Measurements from ENCODE around the gene AZIN2. TPM values are rescaled to one million over a fixed set of nuclear protein-coding genes. Genes with fewer than 3 reads are reported as not detected.
A peak's percentile ranks its signal among the peaks of the same experiment; 100 is the strongest.
"Not testable (repeated sequence)": the region's sequence is repeated elsewhere in the genome, so short reads cannot be mapped to it uniquely, and the experiment has no call there.

AZIN2 gene
- total RNA-seq, 1 experiment from 2014 or later, result 3.6 TPM

- TF ChIP-seq CTCF (IDR thresholded peaks at IDR 0.05; ENCODE audit: unreplicated experiment), result no peak
- H3K4me3 Mint-ChIP-seq (ENCODE audit: low read depth, unreplicated experiment), result no peak overlapping the region
- no peak for DNase-seq
- H3K4me1 Mint-ChIP-seq (ENCODE audit: low read depth, unreplicated experiment), result no peaks in the 10 kb centered on the region
- H3K36me3 Mint-ChIP-seq (ENCODE audit: insufficient read depth, unreplicated experiment), result peaks cover 14% of the 10 kb centered on the region
- H3K9me3 Mint-ChIP-seq (ENCODE audit: low read depth, unreplicated experiment), result peaks cover 2% of the 10 kb centered on the region
- H3K27me3 Mint-ChIP-seq (ENCODE audit: unreplicated experiment), result peaks cover 22% of the 10 kb centered on the region
- intact Hi-C loops (cut with micrococcal nuclease; ENCODE audit: unreplicated experiment), result loop anchor here (10.0 kb wide), 1 partner anchor 492 kb away; no protein-coding TSS in a partner anchor
- H3K27ac Mint-ChIP-seq (ENCODE audit: unreplicated experiment), result no peak overlapping the region
- CTCF ChIA-PET, result no interaction called here
- no TSS peak for BruUV-seq (replicated peaks)
Observed at GRCh38 chr1:33122483-33123178, 41.7 kb downstream of the AZIN2 start.

- Mint-ChIP-seq H3K27ac (ENCODE audit: unreplicated experiment) (no peak overlapping the region), H3K4me1 (ENCODE audit: low read depth, unreplicated experiment) (no peaks in the 10 kb centered on the region), H3K36me3 (ENCODE audit: insufficient read depth, unreplicated experiment) (peaks cover 16% of the 10 kb centered on the region), H3K27me3 (ENCODE audit: unreplicated experiment) (peaks cover 22% of the 10 kb centered on the region), H3K4me3 (ENCODE audit: low read depth, unreplicated experiment) (no peak overlapping the region), H3K9me3 (ENCODE audit: low read depth, unreplicated experiment) (peaks cover 2% of the 10 kb centered on the region)
- no peak for TF ChIP-seq CTCF (IDR thresholded peaks at IDR 0.05; ENCODE audit: unreplicated experiment)
- no peak for DNase-seq
- no TSS peak for BruUV-seq (replicated peaks)
- intact Hi-C loops (cut with micrococcal nuclease; ENCODE audit: unreplicated experiment), result loop anchor here (10.0 kb wide), 1 partner anchor 492 kb away; no protein-coding TSS in a partner anchor
- CTCF ChIA-PET, result no interaction called here
Observed at GRCh38 chr1:33123266-33123665, 42.3 kb downstream of the AZIN2 start.

GRCh38 chr1:33124647-33125046 lies 43.7 kb downstream of the AZIN2 start:
- H3K9me3 Mint-ChIP-seq (ENCODE audit: low read depth, unreplicated experiment); DNase-seq; BruUV-seq (replicated peaks); H3K4me3 Mint-ChIP-seq (ENCODE audit: low read depth, unreplicated experiment); CTCF ChIA-PET; H3K4me1 Mint-ChIP-seq (ENCODE audit: low read depth, unreplicated experiment); H3K27ac Mint-ChIP-seq (ENCODE audit: unreplicated experiment): not testable (repeated sequence)
- Mint-ChIP-seq H3K36me3 (ENCODE audit: insufficient read depth, unreplicated experiment) (peaks cover 16% of the 10 kb centered on the region), H3K27me3 (ENCODE audit: unreplicated experiment) (peaks cover 22% of the 10 kb centered on the region)
- intact Hi-C loops (cut with micrococcal nuclease; ENCODE audit: unreplicated experiment), result loop anchor here (10.0 kb wide), 1 partner anchor 490 kb away; no protein-coding TSS in a partner anchor

- CTCF ChIA-PET, result interaction anchor here (0.6 to 1.6 kb wide), 9 partner anchors 9 to 220 kb away, joined by 3 to 15 read pairs (median 4); partner anchors contain the start of gene TRIM62
- intact Hi-C loops (cut with micrococcal nuclease; ENCODE audit: unreplicated experiment), result loop anchor here (10.0 kb wide), 1 partner anchor 488 kb away; no protein-coding TSS in a partner anchor
- TSS peak; percentile 90 for BruUV-seq (replicated peaks)
- Mint-ChIP-seq H3K4me1 (ENCODE audit: low read depth, unreplicated experiment) (no peaks in the 10 kb centered on the region), H3K27me3 (ENCODE audit: unreplicated experiment) (peaks cover 21% of the 10 kb centered on the region), H3K27ac (ENCODE audit: unreplicated experiment) (peak overlapping the region; percentile 92), H3K9me3 (ENCODE audit: low read depth, unreplicated experiment) (peaks cover 2% of the 10 kb centered on the region), H3K4me3 (ENCODE audit: low read depth, unreplicated experiment) (peak overlapping the region; percentile 81), H3K36me3 (ENCODE audit: insufficient read depth, unreplicated experiment) (peaks cover 16% of the 10 kb centered on the region)
- no peak for TF ChIP-seq CTCF (IDR thresholded peaks at IDR 0.05; ENCODE audit: unreplicated experiment)
- DNase-seq, result no peak
Observed at GRCh38 chr1:33126411-33127000, 45.6 kb downstream of the AZIN2 start.
